HG03354 (cell line): ENCODE data around the gene TIMP1.

ENCODE experiments used
- ATAC-seq: cut with Tn5 transposase; IDR thresholded peaks from one replicate; pipeline ENCODE4 v1.9.1; 2021; ENCODE audit warnings: mild to moderate bottlenecking; ENCODE audit not compliant: unreplicated experiment, poor library complexity, severe bottlenecking

The TIMP1 gene

DNA sequence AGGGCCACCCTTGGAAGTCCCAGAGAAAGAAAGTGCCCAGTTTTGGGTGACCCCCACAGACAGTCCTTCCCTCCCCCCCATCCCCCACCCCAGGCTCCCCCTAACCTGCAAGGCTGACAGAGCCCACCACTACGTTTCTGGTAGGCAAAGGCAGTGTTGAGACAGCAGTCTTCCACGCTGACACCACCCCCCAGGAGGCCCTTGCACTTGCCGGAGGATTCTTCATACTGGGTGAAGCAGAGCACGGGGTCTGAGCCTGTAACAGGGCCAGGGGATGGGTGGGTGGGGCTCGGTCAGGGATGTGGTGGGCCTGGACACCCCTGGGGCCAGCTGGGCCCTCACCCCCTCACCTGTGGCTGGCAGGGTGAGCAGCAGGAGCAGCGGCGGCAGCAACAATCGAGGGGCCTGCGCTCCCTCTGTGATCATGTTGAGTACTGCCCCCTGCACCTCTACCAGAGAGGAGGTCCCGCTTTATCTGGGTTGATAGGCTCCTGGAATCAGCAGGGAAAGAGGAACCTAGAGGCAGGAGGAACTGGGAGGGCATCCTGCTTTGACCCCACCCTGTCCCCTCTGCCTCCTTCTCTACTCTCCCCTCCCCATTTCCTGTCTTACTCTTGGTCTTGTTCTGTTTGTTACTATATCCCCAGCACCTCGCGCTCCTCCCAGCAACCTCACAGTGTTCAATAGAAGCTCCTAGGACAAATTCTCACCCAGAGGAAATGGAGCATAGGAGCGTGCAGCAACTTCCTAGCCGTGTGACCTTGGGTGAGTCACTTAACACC, 47.4 kb downstream of the TIMP1 start, which contains the start of gene CFP:
TSS of gene CFP (minus strand) at position 512 of the 782 bp plus-strand sequence. CDS start at position 426, 86 bp downstream.
- no peak for ATAC-seq

DNA sequence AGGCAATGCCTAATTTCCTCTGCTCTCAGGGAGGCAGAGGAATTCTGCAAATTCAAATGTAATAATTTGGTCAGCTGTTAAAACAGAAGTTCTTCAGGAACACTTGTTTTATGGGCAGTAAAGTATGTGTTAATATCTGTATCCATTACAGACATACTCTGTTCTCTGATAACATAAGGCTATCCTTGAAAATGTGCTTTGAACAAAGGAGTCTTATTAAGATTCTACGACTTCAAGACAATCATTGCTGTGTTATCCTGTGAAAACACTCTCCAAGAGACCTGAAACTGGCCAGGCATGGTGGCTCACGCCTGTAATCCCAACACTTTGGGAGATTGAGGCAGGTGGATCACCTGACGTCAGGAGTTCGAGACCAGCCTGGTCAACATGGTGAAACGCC, 49.4 kb downstream of the TIMP1 start:
- no peak for ATAC-seq

DNA sequence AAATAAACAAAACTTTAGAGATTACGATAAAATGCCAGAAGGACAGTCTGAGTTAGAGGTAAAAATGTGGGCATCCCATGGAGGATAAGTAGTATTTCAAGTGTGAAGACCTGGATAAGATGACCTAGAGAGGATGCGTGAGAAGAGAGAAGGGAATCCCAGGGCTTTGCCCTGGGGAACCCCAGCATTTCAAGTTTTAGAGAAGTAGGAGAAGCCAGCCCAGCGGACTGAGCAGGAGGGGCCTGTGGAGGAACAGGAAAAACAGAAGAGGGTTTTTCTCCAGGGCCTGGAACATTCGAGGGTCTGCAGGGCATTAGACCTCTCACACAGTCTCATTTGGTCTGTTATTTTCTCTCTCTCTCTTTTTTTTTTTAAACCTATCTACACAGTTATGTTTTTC, 50.4 kb downstream of the TIMP1 start:
- ATAC-seq: no peak

DNA sequence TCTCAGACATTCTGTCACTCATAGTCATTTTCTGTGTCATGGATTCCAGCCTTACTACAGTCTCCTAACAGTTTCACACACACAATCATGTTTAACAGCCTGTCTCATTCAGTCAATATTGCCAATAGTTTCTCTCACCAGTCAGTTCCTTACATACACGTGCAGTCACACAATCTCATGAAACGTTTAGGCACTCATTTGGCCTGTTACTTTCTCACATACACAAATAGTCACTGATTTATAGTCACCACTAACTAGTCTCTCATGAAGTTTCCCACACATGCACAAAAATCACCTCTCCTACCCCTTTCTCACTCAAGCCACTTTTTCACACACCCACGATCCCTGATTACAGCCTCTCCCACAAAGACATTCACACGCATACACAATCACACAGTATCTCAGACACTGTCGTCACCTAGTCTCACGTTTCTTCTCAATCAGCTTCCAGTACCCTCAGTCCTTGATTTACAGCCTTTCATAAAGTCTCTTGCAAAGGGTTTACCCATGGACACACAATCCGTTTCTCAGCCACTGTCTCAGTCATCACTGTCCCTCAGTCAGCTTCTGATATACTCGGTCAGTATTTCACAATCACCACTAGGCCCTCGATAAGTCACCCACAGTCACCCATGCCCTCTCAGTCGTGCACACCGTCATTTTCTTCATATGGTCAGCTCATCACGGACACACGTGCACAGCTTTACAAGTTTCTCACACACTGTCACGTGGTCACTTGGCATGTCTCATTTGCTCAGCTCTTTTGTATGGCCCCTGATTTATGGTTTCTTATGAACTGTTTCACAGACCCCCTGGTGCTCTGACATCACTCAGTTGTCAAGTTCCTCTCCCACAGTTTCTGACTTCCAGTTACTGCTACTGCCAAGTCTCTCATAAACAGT, 51.7 kb downstream of the TIMP1 start:
- no peak for ATAC-seq

DNA sequence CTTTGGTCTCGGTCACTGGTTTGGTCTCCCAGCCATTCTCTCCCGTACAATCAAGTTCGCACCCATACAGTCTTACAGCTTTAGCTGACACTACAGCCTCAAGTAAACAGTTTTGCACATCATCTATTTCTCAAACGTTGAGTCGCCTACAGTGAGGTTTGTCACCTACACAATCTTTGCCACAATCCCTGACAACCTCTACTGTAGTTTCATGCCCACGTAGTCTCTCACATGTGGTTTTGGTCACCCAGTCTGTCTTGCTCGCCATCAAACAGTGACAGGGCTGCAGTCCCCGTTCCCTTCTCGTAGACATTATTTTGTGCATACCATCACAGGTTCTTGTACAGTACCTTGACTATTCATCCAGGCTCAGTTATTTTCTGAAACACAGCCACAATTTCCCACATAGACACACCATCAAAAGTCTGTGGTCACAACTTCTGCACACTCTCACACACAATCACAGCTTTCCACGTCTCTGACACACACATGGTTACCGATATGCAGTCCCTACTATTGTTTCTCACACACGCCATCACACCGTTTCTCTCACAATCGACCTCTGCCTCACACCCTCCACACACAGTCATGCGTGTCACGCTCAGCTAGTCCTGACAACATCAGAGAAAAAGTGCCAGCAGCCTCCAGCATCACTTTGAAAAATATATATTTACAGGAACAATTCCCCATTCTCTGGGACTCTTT, 52.8 kb downstream of the TIMP1 start:
- no peak for ATAC-seq
